ENCODE measurements around the gene FAF1. TPM values are rescaled to one million over a fixed set of nuclear protein-coding genes. Genes with fewer than 3 reads are reported as not detected.
"Not testable (repeated sequence)": the region's sequence is repeated elsewhere in the genome, so short reads cannot be mapped to it uniquely, and the experiment has no call there.

Gene FAF1
- total RNA-seq, 4 donors from 2014 or later, result 72.0 to 107 (median 92.0) TPM

- no peaks in the 10 kb centered on the region for H3K9me3 ChIP-seq
- in situ Hi-C loops (cut with MboI; ENCODE audit: low sequenced_read_pairs in 4 of 4) (loop anchor here in 2 of 4 donors (25.0 kb wide), 3 partner anchors 97 to 247 kb away; no protein-coding TSS in a partner anchor), intact Hi-C loops (cut with DNase I; ENCODE audit: low total_unique reads) (no loop called here)
- no peak for TF ChIP-seq POLR2A (IDR thresholded peaks at IDR 0.05)
- TF ChIP-seq CTCF (IDR thresholded peaks at IDR 0.05 in 4 of 5, conservative IDR thresholded peaks at IDR 0.05 in 1 of 5), result no peak
- no peak for DNase-seq
- peaks cover 15 to 40% of the 10 kb centered on the region in 2 donors for H3K4me1 ChIP-seq
- H3K4me3 ChIP-seq, result no peak overlapping the region
- H3K36me3 ChIP-seq, result no peaks in the 10 kb centered on the region
- no peaks in the 10 kb centered on the region for H3K27me3 ChIP-seq
- ATAC-seq, result no peak
- H3K27ac ChIP-seq, result no peak overlapping the region
These were observed 19.8 kb downstream of the FAF1 start for GRCh38 chr1:50940291-50940690.

GRCh38 chr1:50936321-50936720, 23.7 kb downstream of the FAF1 start:
- Histone ChIP-seq H3K27ac (no peak overlapping the region), H3K9me3 (no peaks in the 10 kb centered on the region), H3K36me3 (no peaks in the 10 kb centered on the region), H3K4me3 (no peak overlapping the region), H3K4me1 (peaks cover 15 to 18% of the 10 kb centered on the region in 2 donors), H3K27me3 (no peaks in the 10 kb centered on the region)
- no peak for DNase-seq
- no peak for ATAC-seq
- in situ Hi-C loops (cut with MboI; ENCODE audit: low sequenced_read_pairs in 4 of 4) (loop anchor here in 3 of 4 donors (10.0 to 25.0 kb wide), 5 partner anchors 101 to 251 kb away; no protein-coding TSS in a partner anchor), intact Hi-C loops (cut with DNase I; ENCODE audit: low total_unique reads) (no loop called here)
- TF ChIP-seq POLR2A (IDR thresholded peaks at IDR 0.05) (no peak), CTCF (IDR thresholded peaks at IDR 0.05 in 4 of 5, conservative IDR thresholded peaks at IDR 0.05 in 1 of 5) (no peak)

- H3K9me3 ChIP-seq; intact Hi-C loops (cut with DNase I; ENCODE audit: low total_unique reads); H3K36me3 ChIP-seq; H3K4me3 ChIP-seq; H3K27ac ChIP-seq; ATAC-seq; H3K27me3 ChIP-seq; DNase-seq: not testable (repeated sequence)
- in situ Hi-C loops (cut with MboI; ENCODE audit: low sequenced_read_pairs in 4 of 4), result loop anchor here in 3 of 4 donors (10.0 to 25.0 kb wide), 5 partner anchors 102 to 252 kb away; no protein-coding TSS in a partner anchor
- peaks cover 16 to 18% of the 10 kb centered on the region in 2 donors for H3K4me1 ChIP-seq
These were observed 24.8 kb downstream of the FAF1 start for GRCh38 chr1:50935276-50935675.

GRCh38 chr1:50934838-50935237, 25.2 kb downstream of the FAF1 start:
- TF ChIP-seq POLR2A (IDR thresholded peaks at IDR 0.05), result no peak
- no peak for TF ChIP-seq CTCF (IDR thresholded peaks at IDR 0.05 in 4 of 5, conservative IDR thresholded peaks at IDR 0.05 in 1 of 5)
- in situ Hi-C loops (cut with MboI; ENCODE audit: low sequenced_read_pairs in 4 of 4) (loop anchor here in 3 of 4 donors (10.0 to 25.0 kb wide), 5 partner anchors 102 to 252 kb away; no protein-coding TSS in a partner anchor), intact Hi-C loops (cut with DNase I; ENCODE audit: low total_unique reads) (no loop called here)
- H3K36me3 ChIP-seq, result no peaks in the 10 kb centered on the region
- H3K27ac ChIP-seq, result no peak overlapping the region
- H3K4me1 ChIP-seq, result peaks cover 18 to 21% of the 10 kb centered on the region in 2 donors
- no peak overlapping the region for H3K4me3 ChIP-seq
- ATAC-seq, result no peak
- DNase-seq, result no peak
- no peaks in the 10 kb centered on the region for H3K27me3 ChIP-seq
- no peaks in the 10 kb centered on the region for H3K9me3 ChIP-seq

- H3K27ac ChIP-seq; H3K27me3 ChIP-seq; ATAC-seq; H3K36me3 ChIP-seq; intact Hi-C loops (cut with DNase I; ENCODE audit: low total_unique reads); H3K9me3 ChIP-seq; H3K4me3 ChIP-seq; DNase-seq: not testable (repeated sequence)
- peaks cover 21 to 22% of the 10 kb centered on the region in 2 donors for H3K4me1 ChIP-seq
- in situ Hi-C loops (cut with MboI; ENCODE audit: low sequenced_read_pairs in 4 of 4), result loop anchor here in 3 of 4 donors (10.0 to 25.0 kb wide), 5 partner anchors 104 to 254 kb away; no protein-coding TSS in a partner anchor
These were observed 26.3 kb downstream of the FAF1 start for GRCh38 chr1:50933770-50934169.

GRCh38 chr1:50932043-50932442, 28.0 kb downstream of the FAF1 start:
- ATAC-seq; H3K9me3 ChIP-seq; H3K4me3 ChIP-seq; DNase-seq; intact Hi-C loops (cut with DNase I; ENCODE audit: low total_unique reads); H3K27ac ChIP-seq; H3K27me3 ChIP-seq; H3K36me3 ChIP-seq: not testable (repeated sequence)
- in situ Hi-C loops (cut with MboI; ENCODE audit: low sequenced_read_pairs in 4 of 4), result loop anchor here in 3 of 4 donors (10.0 to 25.0 kb wide), 5 partner anchors 105 to 255 kb away; no protein-coding TSS in a partner anchor
- H3K4me1 ChIP-seq, result peaks cover 15 to 20% of the 10 kb centered on the region in 2 donors
